HG02678 (cell line): ENCODE data around the gene BMP6.
A peak's percentile ranks its signal among the peaks of the same experiment; 100 is the strongest.

Experiments
- ATAC-seq: cut with Tn5 transposase; IDR thresholded peaks from one replicate; pipeline ENCODE4 v1.9.1; 2021; ENCODE audit warnings: mild to moderate bottlenecking, moderate library complexity; ENCODE audit not compliant: unreplicated experiment

BMP6 gene

GRCh38 chr6:7725849-7726415 lies at the start of gene BMP6:
BMP6 (plus strand) TSS chr6:7726099; CDS start chr6:7726956, 857 bp downstream.
- peak; percentile 66 for ATAC-seq

GRCh38 chr6:7677229-7677628 lies 48.7 kb upstream of the BMP6 start:
- ATAC-seq, result no peak

GRCh38 chr6:7680393-7681075 lies 45.4 kb upstream of the BMP6 start:
- no peak for ATAC-seq

GRCh38 chr6:7681449-7681848 lies 44.5 kb upstream of the BMP6 start:
- no peak for ATAC-seq

GRCh38 chr6:7684076-7684475 lies 41.8 kb upstream of the BMP6 start:
- no peak for ATAC-seq

- no peak for ATAC-seq
These were observed 41.1 kb upstream of the BMP6 start for GRCh38 chr6:7684843-7685242.

- ATAC-seq, result no peak
These were observed 40.6 kb upstream of the BMP6 start for GRCh38 chr6:7685276-7685675.

GRCh38 chr6:7687145-7688111 lies 38.5 kb upstream of the BMP6 start:
- ATAC-seq, result no peak

GRCh38 chr6:7691021-7691420 lies 34.9 kb upstream of the BMP6 start:
- ATAC-seq, result no peak

GRCh38 chr6:7691675-7692452 lies 34.0 kb upstream of the BMP6 start:
- no peak for ATAC-seq

GRCh38 chr6:7692453-7692784 lies 33.5 kb upstream of the BMP6 start:
- no peak for ATAC-seq

- no peak for ATAC-seq
These were observed 32.1 kb upstream of the BMP6 start for GRCh38 chr6:7693827-7694226.

GRCh38 chr6:7696061-7696460 lies 29.8 kb upstream of the BMP6 start:
- no peak for ATAC-seq

GRCh38 chr6:7697432-7697819 lies 28.5 kb upstream of the BMP6 start:
- ATAC-seq, result no peak

GRCh38 chr6:7697820-7698623 lies 27.9 kb upstream of the BMP6 start:
- no peak for ATAC-seq

- ATAC-seq, result no peak
These were observed 24.6 kb upstream of the BMP6 start for GRCh38 chr6:7701212-7701834.

- ATAC-seq, result no peak
These were observed 22.7 kb upstream of the BMP6 start for GRCh38 chr6:7703148-7703680.

GRCh38 chr6:7705483-7705882 lies 20.4 kb upstream of the BMP6 start:
- ATAC-seq, result no peak

GRCh38 chr6:7706269-7706668 lies 19.6 kb upstream of the BMP6 start:
- ATAC-seq, result no peak

GRCh38 chr6:7707787-7708186 lies 18.1 kb upstream of the BMP6 start:
- ATAC-seq, result no peak
